ENCODE measurements around the gene KIFAP3. TPM values are rescaled to one million over a fixed set of nuclear protein-coding genes. Genes with fewer than 3 reads are reported as not detected.

The KIFAP3 gene
- total RNA-seq, 1 experiment from 2014 or later = 20.0 TPM

DNA sequence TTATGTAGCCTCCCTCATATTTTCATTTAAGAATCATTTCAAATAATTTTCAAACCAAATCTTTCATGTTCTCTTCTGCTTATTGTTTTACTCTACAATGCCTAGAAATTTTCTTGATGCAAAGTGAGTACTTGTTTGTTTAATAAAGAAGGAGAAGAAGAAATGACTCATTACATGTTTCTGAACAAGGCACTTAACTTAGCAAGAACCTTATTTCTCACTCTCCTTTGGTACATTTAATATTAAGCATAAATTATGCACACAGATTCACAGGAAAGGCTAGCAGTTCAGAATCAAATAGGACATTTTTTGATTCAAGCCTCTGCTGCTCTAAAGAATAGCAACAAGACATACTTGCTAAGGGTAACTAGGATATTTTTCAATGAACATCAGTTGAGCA is 189.9 kb downstream of the KIFAP3 start:
- ChIA-PET CTCF (no interaction called here), POLR2A (no interaction called here)
- TF ChIP-seq TCF7L2 (IDR thresholded peaks at IDR 0.05; ENCODE audit: low read depth, low read length) (no peak), SIN3A (IDR thresholded peaks at IDR 0.05; ENCODE audit: borderline replicate concordance, insufficient read depth, low read depth, low read length) (no peak), POLR2AphosphoS5 (IDR thresholded peaks at IDR 0.05; ENCODE audit: low read depth, low read length) (no peak)
- TF ChIP-seq, protein P1, sequence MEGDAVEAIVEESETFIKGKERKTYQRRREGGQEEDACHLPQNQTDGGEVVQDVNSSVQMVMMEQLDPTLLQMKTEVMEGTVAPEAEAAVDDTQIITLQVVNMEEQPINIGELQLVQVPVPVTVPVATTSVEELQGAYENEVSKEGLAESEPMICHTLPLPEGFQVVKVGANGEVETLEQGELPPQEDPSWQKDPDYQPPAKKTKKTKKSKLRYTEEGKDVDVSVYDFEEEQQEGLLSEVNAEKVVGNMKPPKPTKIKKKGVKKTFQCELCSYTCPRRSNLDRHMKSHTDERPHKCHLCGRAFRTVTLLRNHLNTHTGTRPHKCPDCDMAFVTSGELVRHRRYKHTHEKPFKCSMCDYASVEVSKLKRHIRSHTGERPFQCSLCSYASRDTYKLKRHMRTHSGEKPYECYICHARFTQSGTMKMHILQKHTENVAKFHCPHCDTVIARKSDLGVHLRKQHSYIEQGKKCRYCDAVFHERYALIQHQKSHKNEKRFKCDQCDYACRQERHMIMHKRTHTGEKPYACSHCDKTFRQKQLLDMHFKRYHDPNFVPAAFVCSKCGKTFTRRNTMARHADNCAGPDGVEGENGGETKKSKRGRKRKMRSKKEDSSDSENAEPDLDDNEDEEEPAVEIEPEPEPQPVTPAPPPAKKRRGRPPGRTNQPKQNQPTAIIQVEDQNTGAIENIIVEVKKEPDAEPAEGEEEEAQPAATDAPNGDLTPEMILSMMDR (IDR thresholded peaks at IDR 0.05) = no peak
- TF ChIP-seq, protein P2, sequence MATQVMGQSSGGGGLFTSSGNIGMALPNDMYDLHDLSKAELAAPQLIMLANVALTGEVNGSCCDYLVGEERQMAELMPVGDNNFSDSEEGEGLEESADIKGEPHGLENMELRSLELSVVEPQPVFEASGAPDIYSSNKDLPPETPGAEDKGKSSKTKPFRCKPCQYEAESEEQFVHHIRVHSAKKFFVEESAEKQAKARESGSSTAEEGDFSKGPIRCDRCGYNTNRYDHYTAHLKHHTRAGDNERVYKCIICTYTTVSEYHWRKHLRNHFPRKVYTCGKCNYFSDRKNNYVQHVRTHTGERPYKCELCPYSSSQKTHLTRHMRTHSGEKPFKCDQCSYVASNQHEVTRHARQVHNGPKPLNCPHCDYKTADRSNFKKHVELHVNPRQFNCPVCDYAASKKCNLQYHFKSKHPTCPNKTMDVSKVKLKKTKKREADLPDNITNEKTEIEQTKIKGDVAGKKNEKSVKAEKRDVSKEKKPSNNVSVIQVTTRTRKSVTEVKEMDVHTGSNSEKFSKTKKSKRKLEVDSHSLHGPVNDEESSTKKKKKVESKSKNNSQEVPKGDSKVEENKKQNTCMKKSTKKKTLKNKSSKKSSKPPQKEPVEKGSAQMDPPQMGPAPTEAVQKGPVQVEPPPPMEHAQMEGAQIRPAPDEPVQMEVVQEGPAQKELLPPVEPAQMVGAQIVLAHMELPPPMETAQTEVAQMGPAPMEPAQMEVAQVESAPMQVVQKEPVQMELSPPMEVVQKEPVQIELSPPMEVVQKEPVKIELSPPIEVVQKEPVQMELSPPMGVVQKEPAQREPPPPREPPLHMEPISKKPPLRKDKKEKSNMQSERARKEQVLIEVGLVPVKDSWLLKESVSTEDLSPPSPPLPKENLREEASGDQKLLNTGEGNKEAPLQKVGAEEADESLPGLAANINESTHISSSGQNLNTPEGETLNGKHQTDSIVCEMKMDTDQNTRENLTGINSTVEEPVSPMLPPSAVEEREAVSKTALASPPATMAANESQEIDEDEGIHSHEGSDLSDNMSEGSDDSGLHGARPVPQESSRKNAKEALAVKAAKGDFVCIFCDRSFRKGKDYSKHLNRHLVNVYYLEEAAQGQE (IDR thresholded peaks at IDR 0.05; ENCODE audit: insufficient read depth in 1 of 2, low read depth in 2 of 2, low read length in 1 of 2) = no peak
- ATAC-seq = no peak
- H3K36me3 ChIP-seq (ENCODE audit: control insufficient read depth, insufficient read depth, low read length) = peaks cover 11% of the 10 kb centered on the region
- in situ Hi-C loops (cut with HindIII; ENCODE audit: low pct_unique_long_range_greater_than_20kb, low sequenced_read_pairs) = no loop called here
- H3K9me3 ChIP-seq (ENCODE audit: control insufficient read depth, insufficient read depth, low read depth, low read length) = no peaks in the 10 kb centered on the region
- no peak for DNase-seq (ENCODE audit: low read depth, low spot score)
- intact Hi-C loops (cut with micrococcal nuclease; ENCODE audit: unreplicated experiment) = no loop called here
- BruUV-seq (replicated peaks) = no TSS peak
- H3K4me3 ChIP-seq (ENCODE audit: low read depth in 2 of 2, low read length in 2 of 2) = no peak overlapping the region
- no peaks in the 10 kb centered on the region for H3K27me3 ChIP-seq (ENCODE audit: control insufficient read depth, insufficient read depth, low read length)
- peaks cover 9% of the 10 kb centered on the region; the same call in 1 of the 2 replicates for H3K4me1 ChIP-seq (ENCODE audit: control insufficient read depth, insufficient read depth, low read length)
- no peak overlapping the region for H3K27ac ChIP-seq (ENCODE audit: low read length)

- DNase-seq (ENCODE audit: low read depth, low spot score) = no peak
- H3K4me3 ChIP-seq (ENCODE audit: low read depth in 2 of 2, low read length in 2 of 2) = no peak overlapping the region
- ATAC-seq = no peak
- H3K9me3 ChIP-seq (ENCODE audit: control insufficient read depth, insufficient read depth, low read depth, low read length) = no peaks in the 10 kb centered on the region
- ChIA-PET POLR2A (no interaction called here), CTCF (no interaction called here)
- H3K4me1 ChIP-seq (ENCODE audit: control insufficient read depth, insufficient read depth, low read length) = peaks cover 5% of the 10 kb centered on the region; the same call in 1 of the 2 replicates
- in situ Hi-C loops (cut with HindIII; ENCODE audit: low pct_unique_long_range_greater_than_20kb, low sequenced_read_pairs) = no loop called here
- H3K36me3 ChIP-seq (ENCODE audit: control insufficient read depth, insufficient read depth, low read length) = peaks cover 2% of the 10 kb centered on the region
- intact Hi-C loops (cut with micrococcal nuclease; ENCODE audit: unreplicated experiment) = no loop called here
- no peaks in the 10 kb centered on the region for H3K27me3 ChIP-seq (ENCODE audit: control insufficient read depth, insufficient read depth, low read length)
- TF ChIP-seq, protein P1 (IDR thresholded peaks at IDR 0.05) = no peak
- TF ChIP-seq TCF7L2 (IDR thresholded peaks at IDR 0.05; ENCODE audit: low read depth, low read length) (no peak), SIN3A (IDR thresholded peaks at IDR 0.05; ENCODE audit: borderline replicate concordance, insufficient read depth, low read depth, low read length) (no peak), POLR2AphosphoS5 (IDR thresholded peaks at IDR 0.05; ENCODE audit: low read depth, low read length) (no peak)
- TF ChIP-seq, protein P2 (IDR thresholded peaks at IDR 0.05; ENCODE audit: insufficient read depth in 1 of 2, low read depth in 2 of 2, low read length in 1 of 2) = no peak
- no peak overlapping the region for H3K27ac ChIP-seq (ENCODE audit: low read length)
- BruUV-seq (replicated peaks) = no TSS peak
These were observed 192.4 kb downstream of the KIFAP3 start for GRCh38 chr1:169882039-169882511.
